ENCODE data around the gene SIL1. TPM values are rescaled to one million over a fixed set of nuclear protein-coding genes. Genes with fewer than 3 reads are reported as not detected.
"Not testable (repeated sequence)": the region's sequence is repeated elsewhere in the genome, so short reads cannot be mapped to it uniquely, and the experiment has no call there.

Gene SIL1
- total RNA-seq, 3 donors from 2014 or later (not counting 1 experiment from before 2014, with no cell fraction given) = 16.9 to 22.5 (median 22.4) TPM

- no peaks in the 10 kb centered on the region for H3K36me3 Mint-ChIP-seq
- no peaks in the 10 kb centered on the region for H3K27me3 Mint-ChIP-seq (ENCODE audit: low read depth in 2 of 2)
Measured at GRCh38 chr5:139040081-139040480, 158.1 kb downstream of the SIL1 start.

GRCh38 chr5:139038613-139039305 is 159.4 kb downstream of the SIL1 start:
- H3K9me3 Mint-ChIP-seq = no peaks in the 10 kb centered on the region
- Histone ChIP-seq H3K9me3 (ENCODE audit: control insufficient read depth, insufficient read depth, low read length) (no peaks in the 10 kb centered on the region), H3K4me1 (ENCODE audit: control insufficient read depth, insufficient read depth, low read length) (no peaks in the 10 kb centered on the region), H3K4me3 (ENCODE audit: low read length) (no peak overlapping the region), H3K36me3 (ENCODE audit: control insufficient read depth, insufficient read depth, low read length) (no peaks in the 10 kb centered on the region), H3K27me3 (ENCODE audit: control insufficient read depth, insufficient read depth, low read length) (no peaks in the 10 kb centered on the region), H3K27ac (ENCODE audit: low read length) (no peak overlapping the region)
- no peak overlapping the region for H3K27ac Mint-ChIP-seq
- intact Hi-C loops (cut with micrococcal nuclease) = no loop called here
- WGBS (ENCODE audit: insufficient coverage) = 96% methylated on average over 7 of the region's 7 CpGs
- ATAC-seq (no peak), DNase-seq (no peak)
- peaks cover under 1% of the 10 kb centered on the region for H3K36me3 Mint-ChIP-seq
- TF ChIP-seq CTCF (IDR thresholded peaks at IDR 0.05) = no peak
- no peaks in the 10 kb centered on the region for H3K27me3 Mint-ChIP-seq (ENCODE audit: low read depth in 2 of 2)
- H3K4me1 Mint-ChIP-seq = no peaks in the 10 kb centered on the region
- no peak overlapping the region for H3K4me3 Mint-ChIP-seq

More at GRCh38 chr5:139040081-139040480, 158.1 kb downstream of the SIL1 start:
- no peaks in the 10 kb centered on the region for H3K4me1 Mint-ChIP-seq
- Histone ChIP-seq H3K27me3 (ENCODE audit: control insufficient read depth, insufficient read depth, low read length) (no peaks in the 10 kb centered on the region), H3K4me3 (ENCODE audit: low read length) (no peak overlapping the region), H3K27ac (ENCODE audit: low read length) (no peak overlapping the region), H3K9me3 (ENCODE audit: control insufficient read depth, insufficient read depth, low read length) (no peaks in the 10 kb centered on the region), H3K4me1 (ENCODE audit: control insufficient read depth, insufficient read depth, low read length) (no peaks in the 10 kb centered on the region), H3K36me3 (ENCODE audit: control insufficient read depth, insufficient read depth, low read length) (no peaks in the 10 kb centered on the region)
- no peak for DNase-seq
- no peaks in the 10 kb centered on the region for H3K9me3 Mint-ChIP-seq
- H3K4me3 Mint-ChIP-seq = no peak overlapping the region
- no peak for TF ChIP-seq CTCF (IDR thresholded peaks at IDR 0.05)
- no peak for ATAC-seq
- WGBS (ENCODE audit: insufficient coverage) = 90% methylated on average over 1 of the region's 1 CpG
- intact Hi-C loops (cut with micrococcal nuclease) = no loop called here
- no peak overlapping the region for H3K27ac Mint-ChIP-seq

- Mint-ChIP-seq H3K4me3 (no peak overlapping the region), H3K27me3 (ENCODE audit: low read depth in 2 of 2) (no peaks in the 10 kb centered on the region), H3K36me3 (peaks cover 7% of the 10 kb centered on the region), H3K27ac (no peak overlapping the region), H3K4me1 (no peaks in the 10 kb centered on the region), H3K9me3 (peaks cover 3 to 4% of the 10 kb centered on the region in 2 donors)
- DNase-seq (no peak), ATAC-seq (no peak)
- Histone ChIP-seq H3K9me3 (ENCODE audit: control insufficient read depth, insufficient read depth, low read length) (peaks cover 3% of the 10 kb centered on the region), H3K27ac (ENCODE audit: low read length) (no peak overlapping the region), H3K27me3 (ENCODE audit: control insufficient read depth, insufficient read depth, low read length) (no peaks in the 10 kb centered on the region), H3K4me1 (ENCODE audit: control insufficient read depth, insufficient read depth, low read length) (no peaks in the 10 kb centered on the region), H3K4me3 (ENCODE audit: low read length) (no peak overlapping the region), H3K36me3 (ENCODE audit: control insufficient read depth, insufficient read depth, low read length) (no peaks in the 10 kb centered on the region)
- TF ChIP-seq CTCF (IDR thresholded peaks at IDR 0.05) = no peak
- 83% methylated on average over 3 of the region's 3 CpGs for WGBS (ENCODE audit: insufficient coverage)
- intact Hi-C loops (cut with micrococcal nuclease) = no loop called here
Measured at GRCh38 chr5:139037732-139038131, 160.4 kb downstream of the SIL1 start.

GRCh38 chr5:139036332-139036731 is 161.8 kb downstream of the SIL1 start:
- H3K9me3 Mint-ChIP-seq; ATAC-seq; H3K27ac ChIP-seq (ENCODE audit: low read length); H3K4me1 ChIP-seq (ENCODE audit: control insufficient read depth, insufficient read depth, low read length); H3K27me3 ChIP-seq (ENCODE audit: control insufficient read depth, insufficient read depth, low read length); H3K4me3 Mint-ChIP-seq; H3K27me3 Mint-ChIP-seq (ENCODE audit: low read depth in 2 of 2); H3K27ac Mint-ChIP-seq; H3K9me3 ChIP-seq (ENCODE audit: control insufficient read depth, insufficient read depth, low read length); H3K36me3 Mint-ChIP-seq; DNase-seq; H3K4me1 Mint-ChIP-seq; H3K36me3 ChIP-seq (ENCODE audit: control insufficient read depth, insufficient read depth, low read length); H3K4me3 ChIP-seq (ENCODE audit: low read length); intact Hi-C loops (cut with micrococcal nuclease): not testable (repeated sequence)
- 100% methylated on average over 2 of the region's 3 CpGs for WGBS (ENCODE audit: insufficient coverage)

All from natural killer cell (primary cell).